ENCODE data around the gene MYLK.

The MYLK gene

GRCh38 chr3:123735456-123735855, 148.7 kb downstream of the MYLK start:
- DNase-seq = no peak
- H2BK15ac ChIP-seq (replicated peaks; ENCODE audit: low read depth) = no peak overlapping the region
- H3K4me3 ChIP-seq (ENCODE audit: low read length) = no peak overlapping the region
- H4K8ac ChIP-seq (ENCODE audit: low read depth, low read length) = no peak overlapping the region
- H3K23ac ChIP-seq (ENCODE audit: low read length) = no peak overlapping the region
- no peaks in the 10 kb centered on the region for H3K27me3 ChIP-seq (ENCODE audit: insufficient read depth, low read length, poor library complexity)
- H2BK5ac ChIP-seq (ENCODE audit: low read length) = no peak overlapping the region
- no peak overlapping the region for H3K56ac ChIP-seq (ENCODE audit: low read length)
- H3K27ac ChIP-seq (ENCODE audit: low read depth, low read length) = no peak overlapping the region
- no peaks in the 10 kb centered on the region for H3K36me3 ChIP-seq (ENCODE audit: control insufficient read depth, insufficient read depth, low read length)
- WGBS (ENCODE audit: extremely low coverage, insufficient coverage, low lambda C conversion rate) = no CpG with 5 or more reads among the region's 2 CpGs
- H3K4ac ChIP-seq (ENCODE audit: low read depth, low read length) = no peak overlapping the region
- H3K9ac ChIP-seq (ENCODE audit: low read length) = no peak overlapping the region
- no peak overlapping the region for H4K5ac ChIP-seq (ENCODE audit: low read length)
- H2BK120ac ChIP-seq (ENCODE audit: low read depth, low read length) = no peak overlapping the region
- H3K18ac ChIP-seq (ENCODE audit: low read length) = no peak overlapping the region
- H3K79me2 ChIP-seq (ENCODE audit: control insufficient read depth, insufficient read depth, low read length) = no peaks in the 10 kb centered on the region
- no peak overlapping the region for H2AK5ac ChIP-seq (ENCODE audit: low read length)
- no peaks in the 10 kb centered on the region for H3K4me1 ChIP-seq (ENCODE audit: control insufficient read depth, low read depth, low read length)
- no peaks in the 10 kb centered on the region for H3K79me1 ChIP-seq (ENCODE audit: low read length)
- H3K4me2 ChIP-seq (ENCODE audit: low read length) = no peak overlapping the region

GRCh38 chr3:123734527-123734902, 149.6 kb downstream of the MYLK start:
- H3K27ac ChIP-seq (ENCODE audit: low read depth, low read length) = no peak overlapping the region
- no peak overlapping the region for H4K5ac ChIP-seq (ENCODE audit: low read length)
- no peak overlapping the region for H2BK120ac ChIP-seq (ENCODE audit: low read depth, low read length)
- H3K23ac ChIP-seq (ENCODE audit: low read length) = no peak overlapping the region
- no peak overlapping the region for H3K9ac ChIP-seq (ENCODE audit: low read length)
- H3K27me3 ChIP-seq (ENCODE audit: insufficient read depth, low read length, poor library complexity) = no peaks in the 10 kb centered on the region
- no peak overlapping the region for H3K56ac ChIP-seq (ENCODE audit: low read length)
- no peak overlapping the region for H3K18ac ChIP-seq (ENCODE audit: low read length)
- H2AK5ac ChIP-seq (ENCODE audit: low read length) = no peak overlapping the region
- no peaks in the 10 kb centered on the region for H3K79me2 ChIP-seq (ENCODE audit: control insufficient read depth, insufficient read depth, low read length)
- H4K8ac ChIP-seq (ENCODE audit: low read depth, low read length) = no peak overlapping the region
- no peak overlapping the region for H2BK15ac ChIP-seq (replicated peaks; ENCODE audit: low read depth)
- H3K4ac ChIP-seq (ENCODE audit: low read depth, low read length) = no peak overlapping the region
- H3K4me3 ChIP-seq (ENCODE audit: low read length) = no peak overlapping the region
- H3K4me1 ChIP-seq (ENCODE audit: control insufficient read depth, low read depth, low read length) = no peaks in the 10 kb centered on the region
- H3K4me2 ChIP-seq (ENCODE audit: low read length) = no peak overlapping the region
- DNase-seq = no peak
- no peaks in the 10 kb centered on the region for H3K79me1 ChIP-seq (ENCODE audit: low read length)
- no CpG with 5 or more reads among the region's 6 CpGs for WGBS (ENCODE audit: extremely low coverage, insufficient coverage, low lambda C conversion rate)
- no peaks in the 10 kb centered on the region for H3K36me3 ChIP-seq (ENCODE audit: control insufficient read depth, insufficient read depth, low read length)
- H2BK5ac ChIP-seq (ENCODE audit: low read length) = no peak overlapping the region

- Histone ChIP-seq H4K8ac (ENCODE audit: low read depth, low read length) (no peak overlapping the region), H3K56ac (ENCODE audit: low read length) (no peak overlapping the region), H3K4me1 (ENCODE audit: control insufficient read depth, low read depth, low read length) (no peaks in the 10 kb centered on the region), H4K5ac (ENCODE audit: low read length) (no peak overlapping the region), H3K4me2 (ENCODE audit: low read length) (no peak overlapping the region), H3K4me3 (ENCODE audit: low read length) (no peak overlapping the region), H2BK120ac (ENCODE audit: low read depth, low read length) (no peak overlapping the region), H3K27me3 (ENCODE audit: insufficient read depth, low read length, poor library complexity) (no peaks in the 10 kb centered on the region), H3K79me2 (ENCODE audit: control insufficient read depth, insufficient read depth, low read length) (no peaks in the 10 kb centered on the region), H3K27ac (ENCODE audit: low read depth, low read length) (no peak overlapping the region), H3K23ac (ENCODE audit: low read length) (no peak overlapping the region), H3K36me3 (ENCODE audit: control insufficient read depth, insufficient read depth, low read length) (no peaks in the 10 kb centered on the region), H2BK5ac (ENCODE audit: low read length) (no peak overlapping the region), H2BK15ac (replicated peaks; ENCODE audit: low read depth) (no peak overlapping the region), H3K4ac (ENCODE audit: low read depth, low read length) (no peak overlapping the region), H2AK5ac (ENCODE audit: low read length) (no peak overlapping the region), H3K9ac (ENCODE audit: low read length) (no peak overlapping the region), H3K79me1 (ENCODE audit: low read length) (no peaks in the 10 kb centered on the region), H3K18ac (ENCODE audit: low read length) (no peak overlapping the region)
- no CpG with 5 or more reads among the region's 13 CpGs for WGBS (ENCODE audit: extremely low coverage, insufficient coverage, low lambda C conversion rate)
- DNase-seq = no peak
These were observed 150.2 kb downstream of the MYLK start for GRCh38 chr3:123733805-123734526.

GRCh38 chr3:123733341-123733740, 150.8 kb downstream of the MYLK start:
- Histone ChIP-seq H3K27me3 (ENCODE audit: insufficient read depth, low read length, poor library complexity) (no peaks in the 10 kb centered on the region), H3K4me2 (ENCODE audit: low read length) (no peak overlapping the region), H3K23ac (ENCODE audit: low read length) (no peak overlapping the region), H4K5ac (ENCODE audit: low read length) (no peak overlapping the region), H3K36me3 (ENCODE audit: control insufficient read depth, insufficient read depth, low read length) (no peaks in the 10 kb centered on the region), H3K18ac (ENCODE audit: low read length) (no peak overlapping the region), H3K4me1 (ENCODE audit: control insufficient read depth, low read depth, low read length) (no peaks in the 10 kb centered on the region), H3K27ac (ENCODE audit: low read depth, low read length) (no peak overlapping the region), H4K8ac (ENCODE audit: low read depth, low read length) (no peak overlapping the region), H3K4me3 (ENCODE audit: low read length) (no peak overlapping the region), H3K9ac (ENCODE audit: low read length) (no peak overlapping the region), H3K79me1 (ENCODE audit: low read length) (no peaks in the 10 kb centered on the region), H3K56ac (ENCODE audit: low read length) (no peak overlapping the region), H3K4ac (ENCODE audit: low read depth, low read length) (no peak overlapping the region), H2AK5ac (ENCODE audit: low read length) (no peak overlapping the region), H2BK5ac (ENCODE audit: low read length) (no peak overlapping the region), H2BK15ac (replicated peaks; ENCODE audit: low read depth) (no peak overlapping the region), H3K79me2 (ENCODE audit: control insufficient read depth, insufficient read depth, low read length) (no peaks in the 10 kb centered on the region), H2BK120ac (ENCODE audit: low read depth, low read length) (no peak overlapping the region)
- no CpG with 5 or more reads among the region's 4 CpGs for WGBS (ENCODE audit: extremely low coverage, insufficient coverage, low lambda C conversion rate)
- no peak for DNase-seq

GRCh38 chr3:123732447-123732846, 151.7 kb downstream of the MYLK start:
- H3K4me1 ChIP-seq (ENCODE audit: control insufficient read depth, low read depth, low read length) = no peaks in the 10 kb centered on the region
- H3K4ac ChIP-seq (ENCODE audit: low read depth, low read length) = no peak overlapping the region
- H3K79me2 ChIP-seq (ENCODE audit: control insufficient read depth, insufficient read depth, low read length) = no peaks in the 10 kb centered on the region
- no peak overlapping the region for H3K56ac ChIP-seq (ENCODE audit: low read length)
- no peak overlapping the region for H3K27ac ChIP-seq (ENCODE audit: low read depth, low read length)
- H3K79me1 ChIP-seq (ENCODE audit: low read length) = no peaks in the 10 kb centered on the region
- H3K4me2 ChIP-seq (ENCODE audit: low read length) = no peak overlapping the region
- H2BK120ac ChIP-seq (ENCODE audit: low read depth, low read length) = no peak overlapping the region
- H3K23ac ChIP-seq (ENCODE audit: low read length) = no peak overlapping the region
- DNase-seq = no peak
- no peak overlapping the region for H2BK5ac ChIP-seq (ENCODE audit: low read length)
- H3K27me3 ChIP-seq (ENCODE audit: insufficient read depth, low read length, poor library complexity) = no peaks in the 10 kb centered on the region
- H2AK5ac ChIP-seq (ENCODE audit: low read length) = no peak overlapping the region
- H3K4me3 ChIP-seq (ENCODE audit: low read length) = no peak overlapping the region
- no peaks in the 10 kb centered on the region for H3K36me3 ChIP-seq (ENCODE audit: control insufficient read depth, insufficient read depth, low read length)
- H4K5ac ChIP-seq (ENCODE audit: low read length) = no peak overlapping the region
- H4K8ac ChIP-seq (ENCODE audit: low read depth, low read length) = no peak overlapping the region
- WGBS (ENCODE audit: extremely low coverage, insufficient coverage, low lambda C conversion rate) = no CpG with 5 or more reads among the region's 3 CpGs
- H2BK15ac ChIP-seq (replicated peaks; ENCODE audit: low read depth) = no peak overlapping the region
- no peak overlapping the region for H3K18ac ChIP-seq (ENCODE audit: low read length)
- H3K9ac ChIP-seq (ENCODE audit: low read length) = no peak overlapping the region

- Histone ChIP-seq H3K27ac (ENCODE audit: low read depth, low read length) (no peak overlapping the region), H4K5ac (ENCODE audit: low read length) (no peak overlapping the region), H2BK120ac (ENCODE audit: low read depth, low read length) (no peak overlapping the region), H3K79me1 (ENCODE audit: low read length) (no peaks in the 10 kb centered on the region), H3K56ac (ENCODE audit: low read length) (no peak overlapping the region), H2BK15ac (replicated peaks; ENCODE audit: low read depth) (no peak overlapping the region), H3K4me3 (ENCODE audit: low read length) (no peak overlapping the region), H3K23ac (ENCODE audit: low read length) (no peak overlapping the region), H2BK5ac (ENCODE audit: low read length) (no peak overlapping the region), H3K79me2 (ENCODE audit: control insufficient read depth, insufficient read depth, low read length) (no peaks in the 10 kb centered on the region), H4K8ac (ENCODE audit: low read depth, low read length) (no peak overlapping the region), H3K36me3 (ENCODE audit: control insufficient read depth, insufficient read depth, low read length) (no peaks in the 10 kb centered on the region), H3K27me3 (ENCODE audit: insufficient read depth, low read length, poor library complexity) (no peaks in the 10 kb centered on the region), H3K9ac (ENCODE audit: low read length) (no peak overlapping the region), H3K4me1 (ENCODE audit: control insufficient read depth, low read depth, low read length) (no peaks in the 10 kb centered on the region), H2AK5ac (ENCODE audit: low read length) (no peak overlapping the region), H3K18ac (ENCODE audit: low read length) (no peak overlapping the region), H3K4me2 (ENCODE audit: low read length) (no peak overlapping the region), H3K4ac (ENCODE audit: low read depth, low read length) (no peak overlapping the region)
- no CpG with 5 or more reads among the region's 4 CpGs for WGBS (ENCODE audit: extremely low coverage, insufficient coverage, low lambda C conversion rate)
- no peak for DNase-seq
These were observed 153.3 kb downstream of the MYLK start for GRCh38 chr3:123730829-123731228.
